SKM-1 (cell line): ENCODE data around the gene PCDHGC5.

ENCODE experiments used
- DNase-seq: peaks from one replicate; lab custom pipeline; 2025; ENCODE audit not compliant: unreplicated experiment; lab: John Stamatoyannopoulos, UW

PCDHGC5 gene

DNA sequence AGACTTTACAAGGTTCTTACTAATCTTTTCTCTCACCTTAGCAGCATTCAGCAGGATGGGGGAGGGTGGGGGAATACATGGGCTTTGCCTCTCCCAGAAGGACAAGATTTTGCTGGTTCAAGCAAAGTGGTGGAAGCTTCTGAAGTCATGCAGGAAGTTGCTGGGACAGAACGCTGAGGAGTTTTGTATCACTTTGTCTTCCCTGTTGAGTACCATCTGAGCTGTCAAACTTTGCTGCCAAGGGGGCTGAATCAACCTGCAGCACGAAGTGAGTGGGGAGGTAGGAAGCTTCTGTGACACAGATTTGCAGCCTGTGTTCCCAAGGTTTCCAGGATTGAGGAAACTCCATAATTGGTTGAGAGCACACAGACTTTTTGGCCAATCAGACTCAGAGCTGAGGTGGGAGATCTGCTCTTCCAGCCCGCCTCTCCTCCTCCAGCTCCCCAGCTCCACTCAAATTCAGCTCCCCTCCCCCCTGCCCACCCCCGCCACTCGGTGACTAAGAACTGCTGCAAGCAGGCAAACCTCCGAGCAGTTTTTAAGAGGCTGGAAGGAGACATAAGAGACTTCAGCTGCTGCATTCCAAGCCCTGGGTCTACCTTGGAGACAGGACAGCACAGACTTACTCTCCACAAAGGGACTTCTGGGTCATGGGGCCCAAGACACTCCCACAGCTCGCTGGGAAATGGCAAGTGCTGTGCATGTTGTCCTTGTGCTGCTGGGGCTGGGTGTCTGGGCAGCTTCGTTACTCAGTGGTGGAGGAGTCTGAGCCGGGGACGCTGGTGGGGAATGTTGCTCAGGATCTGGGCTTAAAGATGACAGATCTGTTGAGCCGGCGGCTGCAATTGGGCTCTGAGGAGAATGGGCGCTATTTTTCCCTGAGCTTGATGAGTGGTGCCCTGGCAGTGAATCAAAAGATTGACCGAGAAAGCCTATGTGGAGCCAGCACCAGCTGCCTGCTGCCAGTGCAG lies at the start of gene PCDHGC5:
TSS of gene PCDHGC5 (plus strand) at position 491 of the 971 bp plus-strand sequence. CDS start at position 651, 160 bp downstream.
- DNase-seq = no peak

- no peak for DNase-seq
These were observed 49.3 kb upstream of the PCDHGC5 start for GRCh38 chr5:141439411-141440141.

GRCh38 chr5:141440341-141440740 lies 48.5 kb upstream of the PCDHGC5 start:
- DNase-seq = no peak

DNA sequence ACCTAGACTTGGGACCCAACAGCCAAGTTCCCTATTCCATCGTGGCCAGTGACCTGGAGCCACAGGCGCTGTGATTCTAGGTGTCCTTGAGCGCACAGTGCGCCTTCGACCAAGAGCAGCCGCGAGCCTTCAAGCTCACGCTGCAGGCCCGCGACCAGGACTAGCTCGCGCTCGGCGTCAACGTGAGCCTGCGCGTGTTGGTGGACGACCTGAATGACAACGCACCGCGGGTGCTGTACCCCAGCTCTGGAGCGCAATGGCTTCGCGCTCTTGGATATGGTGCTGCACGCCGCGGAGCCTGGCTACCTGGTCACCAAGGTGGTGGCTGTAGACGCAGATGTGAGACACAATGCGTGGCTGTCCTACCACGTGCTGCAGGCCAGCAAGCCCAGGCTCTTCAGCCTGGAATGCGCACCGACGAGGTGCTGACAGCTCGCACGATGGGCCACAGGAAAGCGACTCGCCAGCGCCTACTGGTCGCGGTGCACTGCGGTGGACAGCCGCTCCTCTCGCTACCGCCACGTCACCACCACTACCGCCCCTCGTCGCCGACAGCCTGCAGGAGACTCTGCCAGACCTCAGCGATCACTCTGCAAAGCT lies 47.2 kb upstream of the PCDHGC5 start:
- no peak for DNase-seq

DNA sequence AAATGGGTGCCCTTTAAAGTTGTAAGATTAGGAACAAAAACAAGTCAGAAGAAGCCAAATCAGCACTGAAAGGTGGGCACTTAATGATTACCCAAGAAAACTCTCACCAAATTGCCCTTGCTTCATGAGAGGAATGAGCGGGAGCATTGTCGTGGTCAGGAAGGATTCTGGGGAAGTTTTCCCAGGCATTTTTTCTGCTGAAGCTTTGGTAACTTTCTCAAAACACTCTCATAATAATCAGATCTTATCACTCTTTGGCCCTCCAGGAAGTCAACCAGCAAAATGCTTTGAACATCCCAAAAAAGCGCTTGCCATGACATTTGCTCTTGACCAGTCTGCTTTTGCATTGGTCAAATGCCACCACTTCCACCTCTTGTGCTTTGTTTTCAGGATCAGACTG lies 23.5 kb upstream of the PCDHGC5 start:
- no peak for DNase-seq

DNA sequence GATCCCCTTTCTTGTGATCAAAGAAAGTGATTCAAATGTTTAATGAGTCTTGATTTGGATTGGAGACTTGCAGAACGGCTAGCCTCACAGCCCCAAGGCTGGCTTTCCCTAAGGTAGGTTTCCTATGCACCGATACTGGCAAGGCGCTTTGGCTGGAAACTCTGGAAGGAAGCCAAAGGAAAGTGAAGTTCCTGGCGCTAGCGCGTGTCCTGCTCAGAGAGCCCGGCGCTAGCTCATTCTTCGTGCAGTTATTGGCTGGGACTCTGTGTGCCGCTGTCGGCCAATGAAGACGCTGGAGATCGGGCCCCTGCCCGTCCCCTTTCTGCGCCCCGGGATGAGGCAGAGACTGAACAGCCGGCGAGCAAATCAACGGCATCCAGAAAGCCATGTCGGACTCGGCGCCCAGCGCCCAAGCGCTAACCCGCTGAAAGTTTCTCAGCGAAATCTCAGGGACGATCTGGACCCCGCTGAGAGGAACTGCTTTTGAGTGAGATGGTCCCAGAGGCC lies 13.2 kb upstream of the PCDHGC5 start, which contains the start of gene PCDHGC3:
TSS of gene PCDHGC3 (plus strand) at position 342 of the 507 bp plus-strand sequence. CDS start at position 493, 151 bp downstream.
- DNase-seq = peak; percentile 52

GRCh38 chr5:141476132-141476911 lies 12.6 kb upstream of the PCDHGC5 start:
- DNase-seq = no peak

- no peak for DNase-seq
These were observed 11.8 kb upstream of the PCDHGC5 start for GRCh38 chr5:141477044-141477575.

- no peak for DNase-seq
These were observed 11.1 kb upstream of the PCDHGC5 start for GRCh38 chr5:141477815-141478214.

DNA sequence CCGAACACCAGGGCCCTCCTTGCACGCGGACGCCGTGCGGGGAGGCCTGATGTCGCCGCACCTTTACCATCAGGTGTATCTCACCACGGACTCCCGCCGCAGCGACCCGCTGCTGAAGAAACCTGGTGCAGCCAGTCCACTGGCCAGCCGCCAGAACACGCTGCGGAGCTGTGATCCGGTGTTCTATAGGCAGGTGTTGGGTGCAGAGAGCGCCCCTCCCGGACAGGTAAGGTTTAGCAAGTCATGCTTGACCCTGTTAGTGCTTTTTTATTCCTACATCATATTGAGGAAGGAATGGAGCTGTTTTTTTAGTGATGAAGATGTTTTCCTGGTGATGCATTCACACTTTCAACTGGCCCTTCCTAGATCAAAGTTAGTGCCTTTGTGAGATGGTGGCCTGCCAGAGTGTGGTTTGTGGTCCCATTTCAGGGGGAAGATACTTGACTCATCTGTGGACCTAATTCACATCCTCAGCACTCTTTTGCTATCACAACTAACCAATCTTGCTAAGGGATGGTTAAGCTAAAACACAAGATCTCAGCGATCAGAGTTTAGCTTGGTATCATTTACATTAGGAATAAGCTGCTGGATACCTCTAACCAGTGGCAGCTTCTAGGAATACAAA lies 10.4 kb upstream of the PCDHGC5 start:
- no peak for DNase-seq

- no peak for DNase-seq
These were observed 9.1 kb upstream of the PCDHGC5 start for GRCh38 chr5:141479776-141480175.

DNA sequence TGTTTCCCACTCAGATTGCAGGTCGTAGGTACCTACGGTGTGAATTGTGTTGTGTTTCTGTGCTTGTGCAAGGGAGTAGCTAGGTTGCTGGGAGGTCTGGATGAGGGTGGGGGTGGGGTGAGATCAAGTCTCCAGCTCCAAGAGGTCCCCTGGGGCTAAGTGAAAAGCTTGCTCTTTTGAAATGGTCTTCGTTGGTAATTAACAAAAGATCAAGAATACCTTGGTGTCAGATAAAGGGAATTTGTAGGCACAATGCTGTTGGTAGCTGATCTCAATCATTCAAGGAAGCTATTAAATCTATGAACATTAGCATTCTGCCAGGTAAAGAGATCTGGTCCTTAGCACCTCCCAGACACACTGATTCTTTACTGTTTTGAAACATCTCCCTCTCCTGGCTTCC lies 5.0 kb upstream of the PCDHGC5 start:
- no peak for DNase-seq

- DNase-seq = no peak
These were observed 4.6 kb upstream of the PCDHGC5 start for GRCh38 chr5:141484310-141484640.

GRCh38 chr5:141484641-141485311 lies 4.1 kb upstream of the PCDHGC5 start, which contains the start of gene PCDHGC4:
Gene PCDHGC4 (plus strand): TSS chr5:141485030. CDS start chr5:141485174, 144 bp downstream.
- DNase-seq = no peak

- no peak for DNase-seq
These were observed 3.4 kb upstream of the PCDHGC5 start for GRCh38 chr5:141485321-141486055.

- DNase-seq = no peak
These were observed 2.8 kb upstream of the PCDHGC5 start for GRCh38 chr5:141486091-141486490.

- no peak for DNase-seq
These were observed 1.8 kb upstream of the PCDHGC5 start for GRCh38 chr5:141487131-141487530.

GRCh38 chr5:141489841-141490240 lies 960 bp downstream of the PCDHGC5 start:
- DNase-seq = no peak
